GM18520 (cell line): Measurements from ENCODE around the gene EFNA5.

ENCODE experiments used
- ATAC-seq: cut with Tn5 transposase; IDR thresholded peaks from one replicate; pipeline ENCODE4 v1.9.1; 2021; ENCODE audit not compliant: unreplicated experiment

Gene EFNA5

DNA sequence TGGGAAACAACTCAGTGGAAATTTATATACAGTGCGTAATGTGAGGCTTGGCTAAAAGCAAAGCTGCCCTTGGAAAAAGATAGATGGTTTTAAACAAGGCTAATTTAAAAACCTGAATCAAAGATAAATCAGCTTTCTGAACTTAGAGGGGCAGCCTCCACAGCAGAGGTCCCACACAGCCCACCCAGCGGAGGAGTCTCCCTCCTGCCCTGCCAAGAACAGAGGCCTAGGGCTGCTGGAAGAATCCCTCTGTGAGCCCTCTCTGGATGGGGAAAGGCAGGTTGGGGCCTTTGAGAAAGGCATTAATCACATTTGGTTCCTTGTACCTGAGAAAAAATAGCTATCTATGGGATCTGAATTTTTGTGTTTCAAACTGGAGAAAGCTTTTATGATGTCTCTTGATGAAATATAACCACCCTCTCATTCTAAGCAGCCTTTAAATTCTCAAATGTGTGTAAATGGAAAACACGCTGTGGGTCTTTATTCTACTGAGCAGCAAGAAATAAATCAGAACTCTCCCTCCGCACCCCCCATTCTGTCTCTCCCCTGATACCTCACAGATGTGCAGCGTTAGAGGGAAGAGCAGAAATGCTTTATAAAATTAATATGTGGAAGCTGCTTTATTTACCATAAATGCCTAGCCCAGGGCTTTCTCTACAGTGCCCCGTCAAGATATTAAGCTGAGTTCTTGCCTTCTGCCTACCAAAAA, 329.2 kb downstream of the EFNA5 start:
- no peak for ATAC-seq

- no peak for ATAC-seq
Measured at GRCh38 chr5:107340631-107341030, 330.1 kb downstream of the EFNA5 start.

GRCh38 chr5:107338335-107338734, 332.4 kb downstream of the EFNA5 start:
- ATAC-seq, result no peak

- ATAC-seq, result no peak
Measured at GRCh38 chr5:107337281-107337680, 333.5 kb downstream of the EFNA5 start.

DNA sequence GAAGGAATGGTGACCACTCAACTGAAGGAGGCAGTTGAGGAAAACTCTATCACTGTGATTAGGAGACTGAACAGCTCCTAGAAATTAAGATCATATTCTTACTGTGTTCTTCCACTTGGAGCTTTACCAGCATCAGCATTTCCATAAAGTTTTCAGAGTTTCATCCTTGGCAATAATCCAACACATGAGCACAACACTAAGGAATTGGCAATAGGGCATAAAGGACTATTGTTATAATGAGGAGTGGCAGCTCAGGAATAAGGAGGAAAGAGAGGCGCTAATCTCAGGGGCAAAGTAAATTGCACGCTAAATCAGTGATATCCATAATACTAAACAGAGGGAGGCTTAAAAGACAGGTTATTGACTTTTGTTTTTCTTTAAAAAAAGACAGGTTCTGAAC, 338.9 kb downstream of the EFNA5 start:
- no peak for ATAC-seq

DNA sequence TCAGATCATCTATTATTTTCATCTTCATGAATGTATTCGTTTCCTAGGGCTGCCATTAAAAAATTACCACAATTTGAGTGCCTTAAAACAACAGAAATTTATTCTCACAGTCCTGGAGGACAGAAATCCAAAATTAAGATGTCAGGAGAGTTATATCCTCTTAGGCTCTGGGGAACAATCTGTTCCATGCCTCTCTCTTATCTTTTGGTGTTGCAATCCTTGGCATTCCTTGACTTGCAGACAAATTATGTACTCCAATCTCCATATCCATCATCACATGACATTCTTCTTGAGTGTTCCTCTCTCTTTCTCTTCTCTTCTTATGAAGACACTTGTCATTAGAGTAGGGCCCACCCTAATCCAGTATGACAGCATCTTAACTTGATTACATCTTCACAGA, 339.4 kb downstream of the EFNA5 start:
- no peak for ATAC-seq

DNA sequence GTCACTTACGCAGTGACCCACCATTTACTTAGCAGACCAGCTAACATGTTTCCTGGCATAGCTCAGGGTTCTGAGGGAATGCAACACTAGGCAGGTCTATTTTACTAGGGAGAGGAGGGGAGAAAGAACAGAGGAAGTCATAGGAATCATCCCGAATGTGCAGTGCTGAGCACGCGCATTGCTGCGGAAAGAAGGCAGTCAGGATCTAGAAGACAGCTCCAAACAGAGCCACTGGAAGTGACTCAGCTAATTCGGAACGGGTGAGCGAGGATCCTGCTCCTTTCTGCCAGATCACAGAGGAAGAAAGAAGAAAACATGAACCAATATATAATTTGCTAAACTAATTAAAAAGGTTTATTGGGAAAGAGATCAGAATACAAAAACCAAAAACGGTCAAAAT, 339.8 kb downstream of the EFNA5 start:
- ATAC-seq, result no peak

GRCh38 chr5:107329850-107330249, 340.9 kb downstream of the EFNA5 start:
- ATAC-seq, result no peak
